ENCODE results near the gene SMAD4.

DNA sequence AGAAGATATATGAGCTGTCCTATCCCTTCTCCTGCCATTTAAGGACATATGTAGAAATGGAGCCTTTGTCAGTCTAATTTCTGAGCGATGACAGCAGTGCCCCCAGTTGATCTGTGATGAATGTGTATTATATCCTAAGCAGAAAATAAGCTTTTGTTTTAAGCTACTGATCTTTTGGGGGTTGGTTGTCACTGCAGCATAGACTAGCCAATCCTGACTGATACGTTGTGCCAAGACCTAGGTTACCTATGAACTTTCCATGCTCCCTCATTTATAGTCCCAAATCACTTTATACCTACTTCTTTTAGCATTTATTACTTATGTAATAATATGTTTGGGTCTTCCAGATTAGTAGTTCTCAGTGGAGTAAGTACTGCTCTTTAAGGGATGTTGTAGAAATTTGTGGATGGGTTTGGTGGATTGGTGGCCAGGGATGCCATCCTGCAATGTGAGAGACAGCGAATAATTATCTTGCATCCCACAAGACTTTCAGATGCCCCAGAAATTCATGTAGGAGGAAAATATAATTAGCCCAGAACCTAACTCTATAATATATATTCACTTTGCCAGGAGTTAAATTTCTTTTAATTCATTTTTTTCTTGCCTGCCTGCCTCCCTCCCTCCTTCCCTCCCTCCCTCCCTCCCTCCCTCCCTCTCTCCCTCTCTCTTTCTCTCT lies 11.8 kb downstream of the SMAD4 start:
- TF ChIP-seq ZNF274 (IDR thresholded peaks at IDR 0.05; ENCODE audit: low read depth, low read length) (no peak), YY1 (IDR thresholded peaks at IDR 0.05; ENCODE audit: insufficient read depth, insufficient read length) (no peak), SUZ12 (IDR thresholded peaks at IDR 0.05; ENCODE audit: extremely low read depth, insufficient read depth, insufficient read length) (no peak)
